Neural cell (in vitro differentiated cells): ENCODE results near the gene MGAT5.

ENCODE experiments used
- EP300 ChIP-seq: fragments of 450-650 bp; conservative IDR thresholded peaks from 2 replicates; pipeline ENCODE4 v1.6.1; 2014; ENCODE audit warnings: antibody characterized with exemption, mild to moderate bottlenecking, moderate library complexity; ENCODE audit not compliant: poor library complexity, severe bottlenecking
- MXI1 ChIP-seq: fragments of 450-650 bp; conservative IDR thresholded peaks from 2 replicates; pipeline ENCODE4 v1.6.1; 2014; ENCODE audit warnings: antibody characterized with exemption, mild to moderate bottlenecking; ENCODE audit not compliant: poor library complexity, severe bottlenecking
- POLR2AphosphoS5 ChIP-seq: IDR thresholded peaks from 2 replicates; pipeline ENCODE4 v1.6.1; 2012
- RAD21 ChIP-seq: fragments of 450-650 bp; conservative IDR thresholded peaks from 2 replicates; pipeline ENCODE4 v1.6.1; 2014; ENCODE audit warnings: antibody characterized with exemption, mild to moderate bottlenecking, moderate library complexity
- SMC3 ChIP-seq: fragments of 450-650 bp; conservative IDR thresholded peaks from 2 replicates; pipeline ENCODE4 v1.6.1; 2014; ENCODE audit warnings: antibody characterized with exemption, mild to moderate bottlenecking, moderate library complexity; ENCODE audit not compliant: poor library complexity
- TF ChIP-seq, protein P1 (sequence below): fragments of 450-650 bp; IDR thresholded peaks from 2 replicates; pipeline ENCODE4 v1.5.1; 2014; ENCODE audit warnings: antibody characterized with exemption, mild to moderate bottlenecking, moderate library complexity; ENCODE audit not compliant: poor library complexity, severe bottlenecking

DNA sequence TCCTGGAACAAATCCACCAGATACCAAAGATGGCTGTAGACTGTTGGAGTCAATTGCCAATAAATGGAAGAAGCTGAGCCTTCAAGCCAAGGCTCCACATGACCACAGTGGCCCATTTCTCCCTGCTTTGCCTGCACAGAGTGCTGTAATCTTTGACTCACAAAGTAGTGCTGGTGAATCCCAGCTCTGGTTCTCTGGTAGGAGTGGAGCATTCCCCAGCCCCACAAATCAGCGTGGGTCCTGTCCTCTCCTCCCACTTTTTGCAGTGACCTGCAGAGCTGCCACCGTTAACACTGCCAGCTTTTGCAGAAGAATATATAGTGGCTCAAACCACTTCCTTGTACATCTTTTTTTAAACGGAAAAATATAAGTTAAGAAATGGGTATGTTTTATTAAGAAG is 93.9 kb downstream of the MGAT5 start:
- TF ChIP-seq, protein P1, sequence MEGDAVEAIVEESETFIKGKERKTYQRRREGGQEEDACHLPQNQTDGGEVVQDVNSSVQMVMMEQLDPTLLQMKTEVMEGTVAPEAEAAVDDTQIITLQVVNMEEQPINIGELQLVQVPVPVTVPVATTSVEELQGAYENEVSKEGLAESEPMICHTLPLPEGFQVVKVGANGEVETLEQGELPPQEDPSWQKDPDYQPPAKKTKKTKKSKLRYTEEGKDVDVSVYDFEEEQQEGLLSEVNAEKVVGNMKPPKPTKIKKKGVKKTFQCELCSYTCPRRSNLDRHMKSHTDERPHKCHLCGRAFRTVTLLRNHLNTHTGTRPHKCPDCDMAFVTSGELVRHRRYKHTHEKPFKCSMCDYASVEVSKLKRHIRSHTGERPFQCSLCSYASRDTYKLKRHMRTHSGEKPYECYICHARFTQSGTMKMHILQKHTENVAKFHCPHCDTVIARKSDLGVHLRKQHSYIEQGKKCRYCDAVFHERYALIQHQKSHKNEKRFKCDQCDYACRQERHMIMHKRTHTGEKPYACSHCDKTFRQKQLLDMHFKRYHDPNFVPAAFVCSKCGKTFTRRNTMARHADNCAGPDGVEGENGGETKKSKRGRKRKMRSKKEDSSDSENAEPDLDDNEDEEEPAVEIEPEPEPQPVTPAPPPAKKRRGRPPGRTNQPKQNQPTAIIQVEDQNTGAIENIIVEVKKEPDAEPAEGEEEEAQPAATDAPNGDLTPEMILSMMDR: no peak
- TF ChIP-seq MXI1 (no peak), SMC3 (no peak), RAD21 (no peak), POLR2AphosphoS5 (no peak), EP300 (no peak)
